GM13976 (cell line): Measurements from ENCODE around the gene TTC39B.

Experiments
- DNase-seq: peaks from one replicate; pipeline ENCODE4 v3.0.0; 2012; ENCODE audit warnings: low spot score
- CTCF ChIP-seq: IDR thresholded peaks from 2 replicates; pipeline ENCODE4 v1.5.1; 2012; ENCODE audit warnings: borderline replicate concordance, mild to moderate bottlenecking; ENCODE audit not compliant: insufficient read depth; ENCODE audit errors: extremely low read depth, missing control alignments, control extremely low read depth
- in situ Hi-C: fragments of 300-500 bp; cut with MboI; formaldehyde crosslinking; loops from one replicate; pipeline ENCODE4 v1.12.0; 2022; ENCODE audit warnings: low sequenced_read_pairs, mixed read lengths, inconsistent platforms; ENCODE audit not compliant: unreplicated experiment

The TTC39B gene

GRCh38 chr9:15116130-15116580 is 190.9 kb downstream of the TTC39B start:
- TF ChIP-seq CTCF, result no peak
- in situ Hi-C loops, result no loop called here
- no peak for DNase-seq

- no peak for TF ChIP-seq CTCF
- in situ Hi-C loops, result no loop called here
- DNase-seq, result no peak
These were observed 191.3 kb downstream of the TTC39B start for GRCh38 chr9:15115702-15116101.

- no peak for DNase-seq
- in situ Hi-C loops, result no loop called here
- TF ChIP-seq CTCF, result no peak
These were observed 192.0 kb downstream of the TTC39B start for GRCh38 chr9:15115041-15115440.
